Stomach (tissue), 4 donors: ENCODE data around the gene GLT6D1.

ENCODE experiments used
- CTCF ChIP-seq, 7 experiments: fragments of 450-650 bp in 4 of 7; fragments of 200-600 bp in 3 of 7; sonication (generic) in 3 of 7; IDR thresholded peaks; one replicate each; pipeline ENCODE4 v1.5.1; 2016 to 2019; ENCODE audit warnings: antibody characterized with exemption in 7 of 7, control low read depth in 2 of 7, mild to moderate bottlenecking in 1 of 7
- POLR2A ChIP-seq, 4 donors: fragments of 450-650 bp; IDR thresholded peaks; one replicate each; pipeline ENCODE4 v1.6.1; 2016; ENCODE audit warnings: antibody characterized with exemption in 4 of 4, control low read depth in 2 of 4, mild to moderate bottlenecking in 1 of 4, moderate library complexity in 1 of 4
- POLR2AphosphoS5 ChIP-seq, 3 donors: sonication (generic); formaldehyde crosslinking; IDR thresholded peaks; one replicate each; pipeline ENCODE4 v1.6.1; 2016; ENCODE audit warnings: antibody characterized with exemption in 3 of 3

GRCh38 chr9:135605238-135605781 lies 34.0 kb downstream of the GLT6D1 start:
- TF ChIP-seq CTCF (IDR thresholded peaks at IDR 0.05), result no peak
- no peak for TF ChIP-seq POLR2A (IDR thresholded peaks at IDR 0.05)
- no peak for TF ChIP-seq POLR2AphosphoS5 (IDR thresholded peaks at IDR 0.05)
